Measurements from ENCODE around the gene MGAT3.
A peak's percentile ranks its signal among the peaks of the same experiment; 100 is the strongest.

Gene MGAT3

GRCh38 chr22:39473851-39474250, 17.0 kb downstream of the MGAT3 start:
- DNase-seq = no peak

- DNase-seq = no peak
Observed at GRCh38 chr22:39474351-39475111, 17.7 kb downstream of the MGAT3 start.

- no peak for DNase-seq
Observed at GRCh38 chr22:39475337-39475736, 18.5 kb downstream of the MGAT3 start.

- DNase-seq = no peak
Observed at GRCh38 chr22:39475902-39476301, 19.1 kb downstream of the MGAT3 start.

- DNase-seq = no peak
Observed at GRCh38 chr22:39476664-39477063, 19.9 kb downstream of the MGAT3 start.

GRCh38 chr22:39477542-39477941, 20.7 kb downstream of the MGAT3 start:
- no peak for DNase-seq

- no peak for DNase-seq
Observed at GRCh38 chr22:39478441-39478850, 21.6 kb downstream of the MGAT3 start.

- no peak for DNase-seq
Observed at GRCh38 chr22:39479254-39479653, 22.4 kb downstream of the MGAT3 start.

GRCh38 chr22:39480557-39480956, 23.7 kb downstream of the MGAT3 start:
- no peak for DNase-seq

- no peak for DNase-seq
Observed at GRCh38 chr22:39481054-39481453, 24.2 kb downstream of the MGAT3 start.

- no peak for DNase-seq
Observed at GRCh38 chr22:39481595-39481994, 24.8 kb downstream of the MGAT3 start.

- no peak for DNase-seq
Observed at GRCh38 chr22:39482768-39483167, 26.0 kb downstream of the MGAT3 start.

- no peak for DNase-seq
Observed at GRCh38 chr22:39486951-39487825, 30.4 kb downstream of the MGAT3 start.

- DNase-seq = no peak
Observed at GRCh38 chr22:39487826-39488520, 31.2 kb downstream of the MGAT3 start.

- no peak for DNase-seq
Observed at GRCh38 chr22:39488563-39489083, 31.8 kb downstream of the MGAT3 start.

GRCh38 chr22:39489094-39490068, 32.6 kb downstream of the MGAT3 start:
- no peak for DNase-seq

GRCh38 chr22:39490135-39490798, 33.5 kb downstream of the MGAT3 start:
- peak; percentile 62 for DNase-seq

- no peak for DNase-seq
Observed at GRCh38 chr22:39490966-39491680, 34.3 kb downstream of the MGAT3 start.

GRCh38 chr22:39491696-39492095, 34.9 kb downstream of the MGAT3 start:
- DNase-seq = no peak

GRCh38 chr22:39492186-39492585, 35.4 kb downstream of the MGAT3 start:
- no peak for DNase-seq

- peak; percentile 61 for DNase-seq
Observed at GRCh38 chr22:39493759-39494158, 36.9 kb downstream of the MGAT3 start.
